NCI-H1930 (cell line): ENCODE data around the gene FECH.

Experiments used
- DNase-seq, 2 experiments: peaks; one replicate each; lab custom pipeline; 2025; lab: John Stamatoyannopoulos, UW

FECH gene

DNA sequence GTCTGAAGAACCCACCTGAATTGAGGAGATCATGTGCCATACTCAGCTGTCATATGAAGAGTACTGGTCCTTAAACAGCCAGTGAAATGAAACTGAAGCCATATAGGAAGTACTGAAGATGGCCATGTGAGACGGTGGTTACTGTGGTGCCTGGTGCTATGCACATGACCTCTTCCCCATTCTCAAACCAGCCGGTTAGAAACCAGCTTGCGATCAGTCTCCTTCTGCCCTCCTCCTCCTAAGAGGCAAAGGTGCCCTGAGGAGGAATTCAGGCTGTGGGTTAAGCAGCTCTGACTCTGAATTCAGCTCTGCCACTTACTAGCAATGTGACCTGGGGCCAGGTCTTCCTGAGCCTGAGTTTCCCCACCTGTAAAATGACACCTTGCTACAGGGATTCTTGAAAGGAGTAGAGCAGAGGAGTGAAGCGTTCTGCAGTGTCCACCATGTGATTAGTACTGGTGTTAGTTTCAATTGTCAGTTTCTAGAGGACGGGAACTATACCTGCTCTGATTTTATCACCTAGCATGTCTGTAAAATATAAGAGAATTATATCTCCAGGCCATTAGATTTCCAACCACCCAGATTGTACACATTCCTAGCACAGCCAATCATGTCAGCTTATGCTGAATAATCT lies 5.1 kb downstream of the FECH start:
- DNase-seq = no peak

DNA sequence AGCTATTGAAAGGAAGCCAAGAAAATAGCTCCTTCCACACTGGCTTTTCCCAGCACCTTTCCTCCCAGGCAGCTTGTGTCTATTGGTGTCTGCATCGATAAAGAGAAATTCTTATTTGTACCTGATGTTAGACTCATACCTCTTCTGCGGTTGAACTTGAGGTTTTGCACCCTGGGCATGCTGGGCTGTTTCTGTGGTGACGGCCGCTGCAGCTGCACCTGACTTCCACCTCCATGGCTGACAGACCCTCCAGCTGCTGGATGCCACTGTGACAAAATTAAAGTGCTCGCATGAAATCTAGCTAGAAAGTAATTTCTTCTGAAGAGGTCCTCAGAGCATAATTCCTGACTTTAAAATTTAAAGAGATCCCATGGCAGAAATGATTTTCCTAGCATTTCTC lies 6.6 kb downstream of the FECH start:
- DNase-seq = no peak

DNA sequence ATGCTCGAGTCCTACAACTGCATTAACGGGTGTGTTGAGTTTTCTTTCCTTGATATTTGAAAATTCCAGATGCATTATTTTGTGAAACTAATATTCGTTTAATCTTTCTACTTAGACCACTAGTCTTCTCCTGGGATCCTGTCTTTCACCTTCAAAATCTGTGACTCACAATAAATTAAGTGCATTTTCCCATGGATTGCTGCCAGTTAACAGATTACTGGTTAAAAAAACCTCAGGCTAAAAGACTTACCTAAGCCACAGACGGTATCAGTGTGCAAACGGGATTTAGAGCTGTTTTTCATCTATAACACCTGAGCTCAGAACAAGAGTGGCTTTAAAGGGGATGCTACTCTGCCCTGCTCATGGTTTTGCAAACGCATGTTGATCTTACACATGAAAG lies 10.2 kb downstream of the FECH start:
- no peak for DNase-seq

DNA sequence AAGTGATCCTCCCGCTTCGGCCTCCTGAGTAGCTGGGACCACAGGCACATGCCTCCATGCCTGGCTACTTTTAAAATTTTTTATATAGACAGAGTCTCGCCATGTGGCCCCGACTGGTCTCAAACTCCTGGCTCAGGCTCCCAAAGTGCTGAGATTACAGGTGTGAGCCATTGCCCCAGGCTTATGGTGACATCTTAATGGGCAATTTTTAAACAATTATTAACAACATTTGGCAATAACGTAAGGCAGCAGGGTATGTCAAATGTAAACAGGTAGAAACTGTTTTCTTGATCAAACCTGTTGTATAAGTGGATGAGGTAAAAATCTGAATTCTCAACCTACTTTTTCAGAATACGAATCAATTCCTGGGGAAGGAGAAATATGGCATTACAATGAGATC lies 11.0 kb downstream of the FECH start:
- DNase-seq = no peak

DNA sequence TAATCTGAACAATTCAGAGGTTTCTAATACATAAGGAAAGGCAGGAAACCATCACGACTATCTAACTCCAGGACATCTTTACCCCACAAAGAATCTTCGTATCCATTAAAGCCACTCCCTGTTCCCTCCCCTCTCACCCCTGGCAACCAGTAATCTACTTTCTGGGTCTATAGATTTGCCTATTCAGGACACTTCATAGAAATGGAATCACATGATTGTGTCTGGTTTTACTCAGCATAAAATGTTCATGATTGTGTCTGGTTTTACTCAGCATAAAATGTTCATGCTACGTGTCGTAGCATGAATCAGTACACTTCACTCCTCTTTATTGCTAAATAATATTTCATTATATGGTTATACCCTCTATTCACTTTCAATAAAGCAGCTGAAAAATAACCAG lies 11.6 kb downstream of the FECH start:
- no peak for DNase-seq

DNA sequence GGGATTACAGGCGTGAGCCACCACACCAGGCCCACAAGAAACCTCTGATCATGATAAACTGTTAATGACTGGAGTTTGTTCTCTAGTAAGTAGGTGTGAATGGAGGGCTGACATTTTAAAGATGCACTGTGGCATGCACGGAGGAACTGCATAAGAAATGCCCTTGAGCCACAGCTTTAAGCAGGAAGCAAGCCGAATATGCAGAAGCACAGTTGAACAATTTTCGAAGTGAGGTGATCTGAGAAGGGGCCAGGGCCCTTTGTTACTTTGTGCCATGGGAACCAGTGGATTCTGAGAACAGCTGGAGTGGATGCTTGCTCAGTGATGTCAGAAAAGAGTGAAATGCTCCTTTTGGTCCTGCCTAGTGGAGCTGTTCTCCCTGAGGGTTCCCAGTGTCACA lies 16.3 kb downstream of the FECH start:
- DNase-seq = no peak

DNA sequence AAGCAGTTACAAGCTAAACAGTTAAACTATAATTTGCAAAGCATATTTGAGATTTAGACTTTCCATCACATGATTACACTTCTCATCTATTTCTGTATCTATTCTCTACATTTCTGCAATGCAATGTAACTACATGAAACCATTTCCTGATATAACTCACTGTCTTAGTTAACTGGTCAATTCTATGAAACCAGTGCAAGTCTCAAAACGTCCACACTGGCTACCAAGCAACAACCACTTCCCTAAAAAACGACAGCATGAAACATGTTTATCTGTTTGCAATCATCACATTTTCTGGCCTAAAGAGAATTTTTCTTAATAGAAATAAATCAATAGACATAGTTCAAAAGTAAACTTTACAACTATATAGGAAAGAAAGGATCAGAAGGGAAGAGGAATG lies 17.4 kb downstream of the FECH start:
- DNase-seq = no peak

DNA sequence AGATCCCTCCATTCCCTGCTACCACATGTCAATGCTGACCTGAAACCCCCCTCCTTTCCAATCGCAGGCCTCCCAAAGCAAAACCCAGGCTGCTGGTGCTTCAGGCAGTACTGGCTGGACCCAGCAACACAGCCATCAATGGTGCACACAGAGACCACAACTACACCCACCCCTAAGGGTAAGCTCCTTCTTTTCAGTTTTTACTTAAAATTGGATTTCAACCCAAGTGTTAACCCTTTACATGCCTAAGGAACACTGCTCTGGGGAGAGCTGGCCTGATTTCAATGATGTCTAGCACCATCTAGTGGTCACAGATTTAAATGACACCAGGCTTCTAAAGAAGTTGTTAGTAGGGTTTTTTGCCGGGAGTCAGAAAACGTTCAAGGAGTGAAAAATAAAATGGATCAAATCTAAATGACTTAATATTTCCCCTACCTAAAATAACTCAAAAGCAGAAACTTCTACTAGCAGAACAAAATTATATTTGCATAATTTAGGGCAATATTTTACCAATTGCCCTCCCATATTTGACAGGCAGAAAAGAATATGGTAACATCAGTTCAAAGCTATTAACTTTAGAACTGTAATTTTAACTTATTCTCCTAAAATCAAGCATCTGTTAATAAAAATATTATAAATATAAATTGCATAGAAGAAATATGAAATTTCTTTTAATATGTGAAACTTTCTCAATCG lies 24.6 kb downstream of the FECH start:
- peak; percentile 31 to 60 for DNase-seq

DNA sequence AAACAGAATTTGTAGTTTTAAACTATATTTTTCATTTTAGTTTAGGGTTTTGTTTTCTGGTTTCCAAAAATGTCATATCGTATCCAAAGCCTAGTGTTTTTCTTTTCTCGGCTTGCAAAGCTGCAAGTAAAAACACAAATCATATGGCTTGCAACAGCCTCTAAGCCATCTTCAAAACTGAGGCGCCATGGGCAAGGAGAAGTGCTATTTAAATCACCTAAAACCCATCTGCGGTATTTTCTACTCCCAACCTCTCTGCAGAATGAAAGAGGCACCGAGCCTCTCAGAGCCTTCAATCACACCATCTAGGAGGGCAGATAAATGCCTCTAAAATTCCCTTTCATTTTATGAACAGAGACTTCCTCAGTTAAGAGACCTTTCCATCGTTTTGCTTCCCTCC lies 25.2 kb downstream of the FECH start:
- no peak for DNase-seq

DNA sequence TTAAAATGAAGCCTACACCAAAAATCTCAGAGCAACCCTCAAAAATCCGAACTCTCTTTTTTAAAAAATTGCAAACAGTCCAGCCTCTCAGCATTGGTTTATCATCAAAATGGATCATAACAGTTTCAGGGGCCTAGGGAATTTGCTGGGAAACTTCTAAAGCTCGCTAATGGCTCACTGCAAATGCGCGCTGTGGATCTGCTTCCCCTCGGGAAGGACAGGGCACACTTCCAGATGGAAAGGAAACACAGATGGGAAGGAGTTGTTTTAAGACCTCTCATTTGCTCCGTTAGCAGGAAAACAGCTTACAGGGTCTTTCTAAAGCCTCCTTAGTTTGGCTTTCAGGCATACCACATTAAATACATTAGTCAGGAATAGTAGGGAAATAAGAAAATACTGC lies 27.2 kb downstream of the FECH start:
- no peak for DNase-seq

DNA sequence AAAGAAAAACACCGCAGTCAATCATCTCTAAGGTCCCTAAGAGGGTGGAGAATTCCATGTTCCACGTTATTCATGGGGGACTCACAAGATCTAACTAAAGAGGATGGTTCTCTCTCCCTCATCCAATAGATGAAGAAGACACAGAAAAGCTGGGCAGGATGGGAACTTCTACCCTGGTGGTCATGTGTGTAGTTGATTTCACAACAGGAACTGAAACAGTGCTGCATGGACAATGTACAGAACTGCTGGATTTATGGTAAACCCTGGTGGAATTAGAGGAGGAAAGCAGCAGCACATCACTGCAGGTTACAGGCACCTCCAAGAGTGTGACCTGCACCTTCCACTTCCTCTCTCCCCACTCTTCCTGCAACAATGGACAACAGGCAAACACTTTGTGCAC lies 31.4 kb downstream of the FECH start:
- DNase-seq = no peak

DNA sequence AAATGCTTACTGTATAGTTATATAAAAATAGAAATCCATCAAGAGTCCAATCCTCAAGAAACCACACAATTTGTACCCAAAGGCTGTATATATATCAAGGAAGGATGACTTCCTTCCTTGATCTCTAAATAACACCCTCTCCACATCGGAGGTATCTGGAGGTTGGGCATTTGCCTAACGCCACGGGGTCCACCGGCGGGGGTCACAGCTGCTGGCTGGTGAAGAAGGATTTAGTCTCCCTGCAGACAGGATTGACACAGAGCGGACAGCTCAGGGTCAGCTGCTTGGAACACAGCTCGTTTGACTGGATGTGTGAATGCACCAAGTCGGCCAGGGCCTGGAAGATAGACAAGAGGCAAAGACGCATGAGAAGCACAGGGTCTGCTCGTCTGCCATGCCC lies 36.0 kb downstream of the FECH start:
- DNase-seq = no peak

DNA sequence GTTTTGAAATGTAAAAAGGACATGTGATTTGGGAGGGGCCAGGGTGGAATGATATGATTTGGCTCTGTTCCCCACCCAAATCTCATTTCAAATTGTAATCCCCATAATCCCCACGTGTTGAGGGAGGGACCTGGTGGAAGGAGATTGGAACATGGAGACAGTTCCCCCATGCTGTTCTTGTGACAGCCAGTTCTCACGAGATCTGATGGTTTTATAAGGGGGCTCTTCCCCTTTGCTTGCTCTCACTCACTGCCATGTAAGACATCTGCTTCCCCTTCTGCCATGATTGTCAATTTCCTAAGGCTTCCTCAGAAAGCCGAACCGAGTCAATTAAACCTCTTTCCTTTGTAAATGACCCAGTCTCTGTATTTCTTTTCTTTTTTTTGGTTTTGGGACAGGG lies 39.2 kb downstream of the FECH start:
- no peak for DNase-seq

DNA sequence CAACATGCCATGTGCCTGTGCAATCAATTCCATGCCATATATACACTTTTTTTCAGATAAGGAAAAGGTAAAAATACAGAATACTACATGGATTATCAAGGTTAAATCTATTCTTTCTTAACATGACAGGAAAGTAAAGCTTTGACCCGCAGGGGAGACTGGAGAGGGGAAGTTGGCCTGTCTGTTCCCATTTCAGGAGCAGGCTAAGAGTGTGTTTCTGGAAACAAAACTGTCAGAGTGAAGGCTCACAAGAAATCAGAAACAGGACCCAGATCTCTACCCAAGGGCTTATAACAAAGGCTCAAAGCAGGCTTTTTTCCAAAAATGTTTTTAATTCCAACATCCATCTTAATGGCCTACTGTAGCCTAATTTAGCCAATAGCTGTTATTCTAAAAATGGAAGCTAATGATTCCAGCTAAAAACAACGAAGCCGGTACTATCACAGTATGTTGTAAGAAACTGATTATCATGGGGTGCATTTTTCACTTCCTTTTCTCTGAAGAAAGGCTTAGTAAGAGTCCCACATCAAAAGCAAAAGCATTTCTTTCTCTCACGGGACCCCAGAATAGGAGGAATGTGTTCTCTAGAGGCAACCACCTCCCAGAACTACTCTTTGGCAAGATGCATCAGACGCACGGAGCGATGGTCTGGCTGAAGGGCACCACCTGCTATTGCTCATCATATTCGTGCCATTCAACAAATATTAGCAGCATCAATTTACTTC lies 41.4 kb downstream of the FECH start:
- DNase-seq = no peak

DNA sequence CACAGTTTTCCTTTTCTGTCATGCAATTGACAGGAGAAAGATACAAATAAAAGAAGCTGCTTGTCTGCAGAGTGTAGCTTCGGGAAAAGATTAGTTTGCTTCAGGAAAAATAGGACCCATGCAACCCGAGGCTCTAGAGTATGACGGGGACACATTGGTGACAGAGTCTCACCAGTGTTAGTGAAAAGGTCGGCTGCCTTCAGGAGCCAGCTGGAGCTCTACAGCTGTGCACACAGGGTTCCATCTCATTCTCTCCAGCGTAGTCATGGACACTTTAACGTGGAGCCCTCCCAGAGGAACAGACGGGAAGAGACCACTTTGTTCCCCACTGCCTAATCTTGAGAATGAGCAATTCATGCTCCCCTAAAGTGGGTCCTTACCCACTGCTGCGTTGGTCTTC lies 42.9 kb downstream of the FECH start:
- DNase-seq = peak; percentile 8 to 27

DNA sequence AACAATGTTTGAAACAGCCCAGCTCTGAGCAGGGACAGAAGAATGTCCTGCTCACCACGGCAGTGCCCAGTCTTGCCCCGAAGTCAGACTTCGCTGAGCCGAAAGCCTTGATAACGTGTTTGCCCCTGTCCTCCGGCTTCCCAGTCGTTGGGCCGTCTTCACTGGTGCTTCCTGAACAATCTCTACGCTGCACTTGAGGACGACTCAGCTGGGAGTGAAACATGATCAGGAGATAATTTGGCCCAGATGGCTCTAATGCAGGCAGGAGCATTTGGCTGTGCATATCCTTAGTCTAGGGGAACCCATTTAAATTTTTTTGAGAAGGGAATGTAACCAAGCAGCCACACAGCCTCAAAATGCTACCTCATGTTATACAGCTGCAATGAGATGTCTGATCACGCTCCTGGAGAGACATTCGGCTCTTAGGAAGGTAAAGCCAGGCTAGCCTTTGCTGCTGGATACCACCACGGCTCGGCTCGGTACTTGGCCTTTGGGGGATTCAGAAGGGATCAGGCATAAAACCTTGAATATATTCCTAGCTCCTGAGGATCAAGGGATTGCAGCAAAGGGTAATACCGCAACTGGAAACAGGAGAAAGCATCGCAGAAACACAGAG lies 43.6 kb downstream of the FECH start:
- no peak for DNase-seq

DNA sequence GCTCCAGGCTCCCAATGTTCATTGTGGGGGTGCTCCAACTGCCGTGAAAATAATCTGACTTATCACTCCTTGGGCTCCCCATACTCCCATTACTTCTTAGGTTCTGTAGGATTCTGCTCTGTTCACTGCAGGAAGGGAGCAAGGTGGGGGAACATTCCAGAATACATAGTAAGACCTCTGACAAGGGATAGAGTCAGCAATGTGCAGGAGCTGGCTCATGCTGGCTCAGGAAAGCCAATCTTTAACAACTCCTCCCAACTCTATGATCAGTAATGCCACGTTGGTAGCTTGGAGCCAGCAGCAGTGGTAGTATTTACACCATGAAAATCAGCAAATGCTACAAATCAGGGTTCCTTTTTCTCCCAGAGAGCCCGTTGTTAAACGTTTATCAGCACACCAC lies 44.4 kb downstream of the FECH start:
- DNase-seq = no peak

DNA sequence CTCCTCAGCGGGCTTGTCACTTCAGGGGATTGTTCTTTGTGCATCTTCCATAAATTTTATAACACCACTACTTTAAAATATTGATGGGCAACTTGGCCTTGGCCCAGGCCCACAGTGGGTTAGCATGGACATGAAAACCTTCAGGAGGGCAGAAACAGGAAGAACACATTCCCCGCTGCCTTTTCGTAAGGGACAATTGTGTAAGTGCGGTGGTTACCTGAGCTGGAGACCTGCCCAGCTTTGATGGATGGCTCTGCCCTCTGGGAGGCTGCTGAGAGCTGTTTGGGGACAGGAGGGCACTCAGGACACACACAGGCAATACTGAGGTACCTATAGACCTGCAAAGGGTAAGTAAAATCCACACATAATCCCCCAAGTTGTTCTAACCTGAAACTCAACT lies 46.8 kb downstream of the FECH start:
- no peak for DNase-seq

DNA sequence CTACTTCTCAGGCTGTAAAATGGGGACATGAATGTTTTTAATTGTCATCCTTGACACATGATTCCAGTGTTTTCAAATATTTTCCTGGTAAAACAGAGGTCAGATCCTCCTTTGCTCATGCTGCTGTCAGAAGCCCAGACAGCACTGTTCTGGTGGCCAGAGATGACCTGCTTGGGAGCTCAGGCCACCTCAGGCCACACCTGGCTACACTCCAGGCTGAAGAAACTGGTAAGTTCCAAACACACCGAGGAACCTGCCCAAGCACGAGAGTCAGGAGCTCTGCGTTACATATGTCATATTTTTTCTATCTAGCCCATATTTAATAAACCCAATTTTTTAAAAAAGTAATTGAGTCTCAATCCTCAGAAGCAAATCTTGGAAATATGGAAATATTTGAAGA lies 47.9 kb downstream of the FECH start:
- DNase-seq = no peak

DNA sequence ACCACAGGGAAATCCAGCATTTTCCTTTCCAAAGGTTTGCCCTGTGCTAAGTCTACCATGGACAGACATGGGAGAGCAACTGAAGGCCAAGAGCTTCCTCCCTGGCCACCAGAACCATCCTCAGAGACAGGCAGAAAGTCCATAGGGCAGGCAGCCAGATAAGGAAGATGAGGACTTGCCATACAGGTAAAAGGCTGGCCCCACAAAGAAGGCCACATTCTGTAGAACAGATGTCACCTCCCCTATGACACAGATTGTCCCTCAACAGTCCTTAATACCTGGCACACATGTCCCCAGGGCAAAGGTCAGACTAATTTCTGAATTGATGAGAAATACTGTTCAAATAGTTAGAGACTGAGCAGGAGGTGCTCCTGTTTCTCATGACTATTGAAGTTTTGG lies 52.0 kb downstream of the FECH start:
- DNase-seq = no peak

DNA sequence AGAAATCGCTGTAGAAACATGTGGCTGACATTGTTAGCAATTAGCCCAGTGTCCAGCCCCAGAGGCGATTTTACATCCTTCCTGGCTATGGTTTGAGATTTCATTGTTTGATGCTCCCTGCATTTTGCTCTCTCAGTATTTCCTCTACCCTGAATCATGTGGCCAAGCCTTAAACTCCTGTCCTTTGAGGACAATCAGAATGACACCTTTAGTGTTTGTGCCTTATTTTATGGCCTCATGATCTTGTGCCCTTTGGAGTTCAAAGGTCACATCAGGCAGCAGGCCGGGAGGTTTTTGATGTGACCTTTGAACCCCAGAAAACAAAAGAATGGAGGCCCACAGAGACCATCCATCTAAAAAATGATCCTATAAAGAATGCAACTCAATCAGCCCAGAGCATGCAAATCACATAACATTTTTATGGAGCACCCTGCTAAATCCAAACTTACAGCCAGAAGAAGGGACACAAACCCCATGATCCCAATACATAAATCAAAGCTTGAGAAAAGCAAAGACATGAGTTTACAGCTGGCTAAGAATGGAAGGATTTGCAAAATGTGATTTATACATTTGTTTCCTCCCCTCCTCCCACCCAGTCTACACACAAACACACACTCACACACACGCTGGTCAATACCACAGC lies 52.5 kb downstream of the FECH start:
- DNase-seq = no peak

DNA sequence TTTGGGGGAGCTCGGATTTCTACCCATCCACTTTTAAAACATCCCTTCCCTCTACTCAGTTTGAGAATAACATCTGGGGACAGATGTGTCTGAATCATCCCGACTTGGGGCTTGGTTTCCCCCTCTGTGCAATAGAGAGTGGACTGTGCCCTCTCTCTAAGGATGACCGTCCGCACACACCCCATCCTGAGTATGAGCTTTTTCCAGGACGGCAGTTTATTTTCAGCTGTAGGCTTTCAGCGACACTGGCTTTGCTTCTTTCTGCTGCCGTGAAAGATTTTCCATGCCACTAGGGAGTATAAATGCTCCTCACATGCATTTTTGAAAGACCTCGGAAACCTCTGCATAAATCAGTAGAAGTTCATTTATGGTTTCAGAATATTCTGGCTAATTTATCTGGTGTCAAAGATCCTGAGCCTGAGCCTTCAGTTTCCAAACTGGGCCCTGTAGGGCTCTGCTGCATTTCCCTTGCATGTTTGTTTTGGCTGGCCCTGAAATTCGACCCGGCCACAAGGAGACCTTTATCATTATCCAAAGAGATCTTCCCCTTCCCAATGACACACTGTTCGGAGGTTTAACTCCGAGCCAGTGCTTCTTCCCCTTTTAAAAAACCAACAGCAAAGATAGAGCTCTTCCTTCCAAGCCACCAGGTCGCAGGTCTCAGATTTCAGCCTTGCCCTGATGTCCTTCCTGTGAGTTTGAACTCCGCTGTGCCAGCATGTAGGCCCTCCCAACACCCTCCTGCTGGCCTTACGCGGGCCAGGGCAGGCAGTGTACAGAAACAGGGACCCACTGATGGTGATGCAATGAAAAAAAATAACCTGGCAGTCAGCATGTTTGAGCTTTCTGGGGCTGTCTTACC lies 53.3 kb downstream of the FECH start:
- no peak for DNase-seq
